Left ventricle myocardium inferior (tissue), 1 donor: ENCODE results near the gene ASTN2. TPM values are rescaled to one million over a fixed set of nuclear protein-coding genes. Genes with fewer than 3 reads are reported as not detected.
"Not testable (repeated sequence)": the region's sequence is repeated elsewhere in the genome, so short reads cannot be mapped to it uniquely, and the experiment has no call there.

Experiments
- DNase-seq: peaks from one replicate; pipeline ENCODE4 v3.0.0-alpha.2; 2020
- H3K27ac ChIP-seq: fragments of 200-600 bp; replicated peaks from 2 replicates; pipeline ENCODE4 v1.8.0; 2021
- H3K27me3 ChIP-seq: fragments of 200-600 bp; 2 replicates; pipeline ENCODE4 v1.8.0; 2021; ENCODE audit warnings: low read depth
- H3K36me3 ChIP-seq: fragments of 200-600 bp; 2 replicates; pipeline ENCODE4 v1.8.0; 2021
- H3K4me1 ChIP-seq: fragments of 200-600 bp; 2 replicates; pipeline ENCODE4 v1.8.0; 2021
- H3K4me3 ChIP-seq: fragments of 200-600 bp; 2 replicates; pipeline ENCODE4 v1.8.0; 2021; ENCODE audit warnings: mild to moderate bottlenecking, moderate library complexity
- H3K9me3 ChIP-seq: fragments of 200-600 bp; replicated peaks from 2 replicates; pipeline ENCODE4 v1.8.0; 2021
- CTCF ChIP-seq: fragments of 200-600 bp; IDR thresholded peaks from 2 replicates; pipeline ENCODE4 v1.8.0; 2021; ENCODE audit warnings: antibody characterized with exemption, mild to moderate bottlenecking, borderline replicate concordance
- intact Hi-C: fragments of 100-400 bp; cut with micrococcal nuclease; formaldehyde crosslinking; loops from one replicate; pipeline ENCODE4 v1.11.0; 2022
- total RNA-seq: library from RNA; stranded (reverse); fragmentation: NEBNext Ultra II Directional; extraction: Animal tissue kit (Norgen Biotek cat#: 25700); gene quantifications from one replicate; pipeline ENCODE4 v1.2.1, GENCODE V29; 2021
- donor health status: DM: no; HTN: yes; CAD: no; lungs with severe emphysema.

ASTN2 gene
- total RNA-seq, 1 donor from 2014 or later, result 6.1 TPM

DNA sequence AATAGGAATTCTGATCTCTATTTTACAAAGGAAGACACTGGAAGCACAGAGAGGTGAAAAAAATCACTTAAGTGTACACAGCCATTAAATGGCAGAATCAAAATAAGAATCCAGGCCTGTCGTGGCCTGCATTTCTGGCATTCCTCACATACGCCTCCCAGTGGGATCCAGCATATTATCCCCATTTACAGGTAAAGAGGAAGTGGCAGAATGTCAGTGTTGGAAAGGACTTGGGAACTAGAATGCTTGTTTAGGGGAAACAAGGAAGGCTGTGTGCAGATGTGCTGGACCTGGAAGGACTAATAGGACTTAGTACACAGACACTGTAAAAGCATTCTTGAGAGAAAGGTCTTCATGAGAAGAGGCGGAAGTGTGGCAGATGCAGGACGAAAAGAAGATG lies 486.0 kb downstream of the ASTN2 start:
- H3K27me3 ChIP-seq, result peaks cover 22% of the 10 kb centered on the region
- H3K9me3 ChIP-seq, result no peaks in the 10 kb centered on the region
- H3K4me3 ChIP-seq, result no peak overlapping the region
- no peaks in the 10 kb centered on the region for H3K36me3 ChIP-seq
- no peak for DNase-seq
- H3K27ac ChIP-seq, result no peak overlapping the region
- no peaks in the 10 kb centered on the region for H3K4me1 ChIP-seq
- intact Hi-C loops, result no loop called here
- TF ChIP-seq CTCF, result no peak

- DNase-seq, result no peak
- peaks cover 27% of the 10 kb centered on the region for H3K27me3 ChIP-seq
- H3K4me1 ChIP-seq, result no peaks in the 10 kb centered on the region
- no peaks in the 10 kb centered on the region for H3K36me3 ChIP-seq
- TF ChIP-seq CTCF, result no peak
- H3K4me3 ChIP-seq, result no peak overlapping the region
- H3K9me3 ChIP-seq, result no peaks in the 10 kb centered on the region
- no peak overlapping the region for H3K27ac ChIP-seq
- intact Hi-C loops, result no loop called here
Observed at GRCh38 chr9:116928289-116928688, 486.6 kb downstream of the ASTN2 start.

DNA sequence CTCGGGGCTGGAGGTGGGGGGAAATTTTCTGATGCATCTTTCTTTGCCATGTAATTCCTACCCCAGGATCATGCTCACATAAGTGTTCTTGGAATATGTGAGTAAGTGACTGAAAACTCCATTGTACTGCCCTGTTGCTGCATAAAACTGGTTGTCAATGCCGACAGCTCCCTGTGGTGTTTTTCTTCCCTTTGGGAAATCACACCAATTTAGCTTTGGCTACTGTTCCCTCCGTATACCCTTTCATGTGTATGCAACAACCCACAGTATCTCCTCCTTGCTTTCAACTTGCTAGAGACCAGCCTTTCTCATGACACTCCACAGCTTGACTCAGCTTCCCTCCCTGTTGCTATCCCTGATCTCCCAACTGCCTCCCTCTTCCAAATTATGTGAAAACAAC lies 487.1 kb downstream of the ASTN2 start:
- Histone ChIP-seq H3K4me3 (no peak overlapping the region), H3K27ac (no peak overlapping the region), H3K36me3 (no peaks in the 10 kb centered on the region), H3K9me3 (no peaks in the 10 kb centered on the region), H3K27me3 (peaks cover 28% of the 10 kb centered on the region), H3K4me1 (no peaks in the 10 kb centered on the region)
- DNase-seq, result no peak
- intact Hi-C loops, result no loop called here
- no peak for TF ChIP-seq CTCF

GRCh38 chr9:116925121-116925520 lies 489.7 kb downstream of the ASTN2 start:
- no peaks in the 10 kb centered on the region for H3K36me3 ChIP-seq
- H3K9me3 ChIP-seq, result no peaks in the 10 kb centered on the region
- no peak for DNase-seq
- H3K27ac ChIP-seq, result no peak overlapping the region
- TF ChIP-seq CTCF, result no peak
- peaks cover 10% of the 10 kb centered on the region for H3K27me3 ChIP-seq
- intact Hi-C loops, result no loop called here
- H3K4me1 ChIP-seq, result no peaks in the 10 kb centered on the region
- H3K4me3 ChIP-seq, result no peak overlapping the region

GRCh38 chr9:116924462-116925110 lies 490.3 kb downstream of the ASTN2 start:
- Histone ChIP-seq H3K27ac (no peak overlapping the region), H3K9me3 (no peaks in the 10 kb centered on the region), H3K27me3 (peaks cover 10% of the 10 kb centered on the region), H3K4me1 (no peaks in the 10 kb centered on the region), H3K36me3 (no peaks in the 10 kb centered on the region), H3K4me3 (no peak overlapping the region)
- intact Hi-C loops, result no loop called here
- no peak for DNase-seq
- no peak for TF ChIP-seq CTCF

DNA sequence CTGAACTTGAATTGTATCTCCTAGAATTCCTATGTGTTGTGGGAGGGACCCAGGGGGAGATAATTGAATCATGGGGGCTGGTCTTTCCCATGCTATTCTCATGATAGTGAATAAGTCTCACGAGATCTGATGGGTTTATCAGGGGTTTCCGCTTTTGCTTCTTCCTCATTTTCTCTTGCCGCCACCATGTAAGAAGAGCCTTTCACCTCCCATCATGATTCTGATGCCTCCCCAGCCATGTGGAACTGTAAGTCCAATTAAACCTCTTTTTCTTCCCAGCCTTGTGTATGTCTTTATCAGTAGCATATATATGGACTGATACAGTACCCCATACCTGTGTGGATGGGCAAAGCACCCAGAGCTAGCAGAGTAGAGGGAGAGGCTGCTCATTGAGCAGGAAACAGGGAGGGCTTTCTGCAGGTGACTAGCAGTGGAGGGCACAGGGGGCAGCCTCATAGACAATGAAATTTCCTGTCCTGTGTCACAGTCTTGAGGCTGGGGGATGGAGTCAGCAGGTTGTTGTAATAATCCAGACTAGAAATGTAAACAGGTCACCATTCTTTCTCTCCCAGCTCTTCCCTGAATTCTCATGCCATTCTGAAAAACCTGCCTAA lies 496.9 kb downstream of the ASTN2 start:
- H3K27ac ChIP-seq, H3K36me3 ChIP-seq, H3K4me1 ChIP-seq, H3K9me3 ChIP-seq, H3K4me3 ChIP-seq, intact Hi-C loops, DNase-seq: not testable (repeated sequence)
- peaks cover 15% of the 10 kb centered on the region for H3K27me3 ChIP-seq
